ENCODE results near the gene IZUMO2. TPM values are rescaled to one million over a fixed set of nuclear protein-coding genes. Genes with fewer than 3 reads are reported as not detected.
"Not testable (repeated sequence)": the region's sequence is repeated elsewhere in the genome, so short reads cannot be mapped to it uniquely, and the experiment has no call there.

Gene IZUMO2
- total and polyA plus RNA-seq, 2 donors (not counting 1 experiment from before 2014, with no cell fraction given), result not detected

- peaks cover 0 to 34% (median 13%) of the 10 kb centered on the region in 4 experiments for H3K27me3 ChIP-seq (replicated peaks in 1 of 4; ENCODE audit: control extremely low read depth in 1 of 4, control insufficient read depth in 3 of 4, insufficient read depth in 4 of 4, low read length in 3 of 4)
- peak overlapping the region; percentile 71 for H3K9ac ChIP-seq (ENCODE audit: low read length)
- no peak for TF ChIP-seq EZH2 (IDR thresholded peaks at IDR 0.05; ENCODE audit: borderline replicate concordance, insufficient read depth, low read depth, low read length, poor library complexity, severe bottlenecking)
- TF ChIP-seq CTCF (IDR thresholded peaks at IDR 0.05), result peak; percentile 20
- WGBS (ENCODE audit: insufficient coverage), result 2% methylated on average over 40 of the region's 52 CpGs
- no peaks in the 10 kb centered on the region for H3K79me2 ChIP-seq (ENCODE audit: control insufficient read depth, insufficient read depth, low read length)
- H2AFZ ChIP-seq (ENCODE audit: insufficient read depth, low read depth, low read length, poor library complexity, severe bottlenecking), result peak overlapping the region; percentile 92
- ATAC-seq (ENCODE audit: low read depth), result peak; percentile 90
- intact Hi-C loops (cut with micrococcal nuclease), result no loop called here
- H3K4me1 ChIP-seq (ENCODE audit: control insufficient read depth in 2 of 2, insufficient read depth in 2 of 2, low read length in 2 of 2), result peaks cover 11 to 13% of the 10 kb centered on the region in 2 donors
- H3K36me3 ChIP-seq (replicated peaks in 1 of 2; ENCODE audit: control extremely low read depth in 1 of 2, control insufficient read depth in 1 of 2, extremely low read depth in 1 of 2, insufficient read depth in 2 of 2, low read length in 1 of 2), result no peaks in the 10 kb centered on the region
- DNase-seq, result peak; percentile 84
- Mint-ChIP-seq H3K27ac (no peak overlapping the region), H3K4me1 (peaks cover 7% of the 10 kb centered on the region), H3K27me3 (peaks cover 39% of the 10 kb centered on the region), H3K9me3 (ENCODE audit: insufficient read depth) (peaks cover 4% of the 10 kb centered on the region), H3K4me3 (peak overlapping the region; percentile 78)
- ChIA-PET CTCF (interaction anchor here (0.7 to 1.2 kb wide), 2 partner anchors 209 to 281 kb away, joined by 3 to 4 read pairs; no protein-coding TSS in a partner anchor), POLR2A (interaction anchor here (0.6 kb wide), 2 partner anchors 220 to 500 kb away, joined by 3 to 5 read pairs; no protein-coding TSS in a partner anchor)
- no peak overlapping the region for H3K27ac ChIP-seq (ENCODE audit: low read length in 2 of 2)
- no peaks in the 10 kb centered on the region for H4K20me1 ChIP-seq (ENCODE audit: control insufficient read depth, insufficient read depth, low read length, poor library complexity, severe bottlenecking)
- peaks cover 5 to 18% (median 7%) of the 10 kb centered on the region in 3 donors for H3K9me3 ChIP-seq (ENCODE audit: control extremely low read depth in 1 of 3, control insufficient read depth in 2 of 3, insufficient read depth in 1 of 3, low read length in 2 of 3)
- H3K4me3 ChIP-seq (ENCODE audit: control extremely low read depth in 1 of 5, extremely low read depth in 1 of 5, insufficient read depth in 1 of 5, low read depth in 2 of 5, low read length in 4 of 5), result peak overlapping the region; percentile 11 to 76 (median 57)
- H3K4me2 ChIP-seq (replicated peaks; ENCODE audit: low read depth, low read length, poor library complexity, severe bottlenecking), result peak overlapping the region; percentile 90
These were observed 15.3 kb downstream of the IZUMO2 start for GRCh38 chr19:50147462-50148423.

GRCh38 chr19:50141921-50142320 lies 21.2 kb downstream of the IZUMO2 start:
- H3K4me2 ChIP-seq (replicated peaks; ENCODE audit: low read depth, low read length, poor library complexity, severe bottlenecking); H3K4me3 ChIP-seq (ENCODE audit: control extremely low read depth in 1 of 5, extremely low read depth in 1 of 5, insufficient read depth in 1 of 5, low read depth in 2 of 5, low read length in 4 of 5); H3K9me3 Mint-ChIP-seq (ENCODE audit: insufficient read depth); H3K27ac Mint-ChIP-seq; POLR2A ChIA-PET; CTCF ChIA-PET; H3K9me3 ChIP-seq (ENCODE audit: control extremely low read depth in 1 of 3, control insufficient read depth in 2 of 3, insufficient read depth in 1 of 3, low read length in 2 of 3); DNase-seq; H3K36me3 ChIP-seq (replicated peaks in 1 of 2; ENCODE audit: control extremely low read depth in 1 of 2, control insufficient read depth in 1 of 2, extremely low read depth in 1 of 2, insufficient read depth in 2 of 2, low read length in 1 of 2); H3K4me1 ChIP-seq (ENCODE audit: control insufficient read depth in 2 of 2, insufficient read depth in 2 of 2, low read length in 2 of 2); H4K20me1 ChIP-seq (ENCODE audit: control insufficient read depth, insufficient read depth, low read length, poor library complexity, severe bottlenecking); H3K9ac ChIP-seq (ENCODE audit: low read length); H3K27ac ChIP-seq (ENCODE audit: low read length in 2 of 2); ATAC-seq (ENCODE audit: low read depth); H3K79me2 ChIP-seq (ENCODE audit: control insufficient read depth, insufficient read depth, low read length); H2AFZ ChIP-seq (ENCODE audit: insufficient read depth, low read depth, low read length, poor library complexity, severe bottlenecking); H3K4me1 Mint-ChIP-seq; H3K4me3 Mint-ChIP-seq; intact Hi-C loops (cut with micrococcal nuclease): not testable (repeated sequence)
- peaks cover 0 to 11% (median 1%) of the 10 kb centered on the region in 4 experiments for H3K27me3 ChIP-seq (replicated peaks in 1 of 4; ENCODE audit: control extremely low read depth in 1 of 4, control insufficient read depth in 3 of 4, insufficient read depth in 4 of 4, low read length in 3 of 4)
- peaks cover 10% of the 10 kb centered on the region for H3K27me3 Mint-ChIP-seq
- WGBS (ENCODE audit: insufficient coverage), result no CpG with 5 or more reads among the region's 1 CpG

GRCh38 chr19:50140118-50140845 lies 22.8 kb downstream of the IZUMO2 start:
- H3K9ac ChIP-seq (ENCODE audit: low read length); POLR2A ChIA-PET; H3K4me3 Mint-ChIP-seq; ATAC-seq (ENCODE audit: low read depth); H3K4me1 Mint-ChIP-seq; H3K4me3 ChIP-seq (ENCODE audit: control extremely low read depth in 1 of 5, extremely low read depth in 1 of 5, insufficient read depth in 1 of 5, low read depth in 2 of 5, low read length in 4 of 5); H3K27ac ChIP-seq (ENCODE audit: low read length in 2 of 2); H3K9me3 Mint-ChIP-seq (ENCODE audit: insufficient read depth); H3K27ac Mint-ChIP-seq; CTCF ChIA-PET; H2AFZ ChIP-seq (ENCODE audit: insufficient read depth, low read depth, low read length, poor library complexity, severe bottlenecking); H4K20me1 ChIP-seq (ENCODE audit: control insufficient read depth, insufficient read depth, low read length, poor library complexity, severe bottlenecking); H3K4me1 ChIP-seq (ENCODE audit: control insufficient read depth in 2 of 2, insufficient read depth in 2 of 2, low read length in 2 of 2); H3K27me3 Mint-ChIP-seq; H3K4me2 ChIP-seq (replicated peaks; ENCODE audit: low read depth, low read length, poor library complexity, severe bottlenecking); H3K79me2 ChIP-seq (ENCODE audit: control insufficient read depth, insufficient read depth, low read length); DNase-seq; intact Hi-C loops (cut with micrococcal nuclease); H3K36me3 ChIP-seq (replicated peaks in 1 of 2; ENCODE audit: control extremely low read depth in 1 of 2, control insufficient read depth in 1 of 2, extremely low read depth in 1 of 2, insufficient read depth in 2 of 2, low read length in 1 of 2): not testable (repeated sequence)
- Histone ChIP-seq H3K9me3 (ENCODE audit: control extremely low read depth in 1 of 3, control insufficient read depth in 2 of 3, insufficient read depth in 1 of 3, low read length in 2 of 3) (peaks cover 0 to 10% (median 0%) of the 10 kb centered on the region in 3 donors), H3K27me3 (replicated peaks in 1 of 4; ENCODE audit: control extremely low read depth in 1 of 4, control insufficient read depth in 3 of 4, insufficient read depth in 4 of 4, low read length in 3 of 4) (peaks cover 3 to 18% (median 6%) of the 10 kb centered on the region in 4 experiments)
- 97% methylated on average over 23 of the region's 36 CpGs for WGBS (ENCODE audit: insufficient coverage)
